WI38 (cell line): ENCODE data around the gene MRPL53.

Source experiments
- H3K4me3 ChIP-seq: 2 replicates; pipeline ENCODE4 v1.5.1; 2011; ENCODE audit warnings: low read depth, mild to moderate bottlenecking, control low read depth, low read length
- CTCF ChIP-seq: IDR thresholded peaks from 2 replicates; pipeline ENCODE4 v1.5.1; 2012; ENCODE audit warnings: low read depth, mild to moderate bottlenecking, control low read depth, low read length

The MRPL53 gene

GRCh38 chr2:74423231-74424095 is 49.0 kb downstream of the MRPL53 start:
- TF ChIP-seq CTCF, result no peak
- no peak overlapping the region for H3K4me3 ChIP-seq
